ENCODE data around the gene PARP14.
"Not testable (repeated sequence)": the region's sequence is repeated elsewhere in the genome, so short reads cannot be mapped to it uniquely, and the experiment has no call there.

PARP14 gene, protein sequence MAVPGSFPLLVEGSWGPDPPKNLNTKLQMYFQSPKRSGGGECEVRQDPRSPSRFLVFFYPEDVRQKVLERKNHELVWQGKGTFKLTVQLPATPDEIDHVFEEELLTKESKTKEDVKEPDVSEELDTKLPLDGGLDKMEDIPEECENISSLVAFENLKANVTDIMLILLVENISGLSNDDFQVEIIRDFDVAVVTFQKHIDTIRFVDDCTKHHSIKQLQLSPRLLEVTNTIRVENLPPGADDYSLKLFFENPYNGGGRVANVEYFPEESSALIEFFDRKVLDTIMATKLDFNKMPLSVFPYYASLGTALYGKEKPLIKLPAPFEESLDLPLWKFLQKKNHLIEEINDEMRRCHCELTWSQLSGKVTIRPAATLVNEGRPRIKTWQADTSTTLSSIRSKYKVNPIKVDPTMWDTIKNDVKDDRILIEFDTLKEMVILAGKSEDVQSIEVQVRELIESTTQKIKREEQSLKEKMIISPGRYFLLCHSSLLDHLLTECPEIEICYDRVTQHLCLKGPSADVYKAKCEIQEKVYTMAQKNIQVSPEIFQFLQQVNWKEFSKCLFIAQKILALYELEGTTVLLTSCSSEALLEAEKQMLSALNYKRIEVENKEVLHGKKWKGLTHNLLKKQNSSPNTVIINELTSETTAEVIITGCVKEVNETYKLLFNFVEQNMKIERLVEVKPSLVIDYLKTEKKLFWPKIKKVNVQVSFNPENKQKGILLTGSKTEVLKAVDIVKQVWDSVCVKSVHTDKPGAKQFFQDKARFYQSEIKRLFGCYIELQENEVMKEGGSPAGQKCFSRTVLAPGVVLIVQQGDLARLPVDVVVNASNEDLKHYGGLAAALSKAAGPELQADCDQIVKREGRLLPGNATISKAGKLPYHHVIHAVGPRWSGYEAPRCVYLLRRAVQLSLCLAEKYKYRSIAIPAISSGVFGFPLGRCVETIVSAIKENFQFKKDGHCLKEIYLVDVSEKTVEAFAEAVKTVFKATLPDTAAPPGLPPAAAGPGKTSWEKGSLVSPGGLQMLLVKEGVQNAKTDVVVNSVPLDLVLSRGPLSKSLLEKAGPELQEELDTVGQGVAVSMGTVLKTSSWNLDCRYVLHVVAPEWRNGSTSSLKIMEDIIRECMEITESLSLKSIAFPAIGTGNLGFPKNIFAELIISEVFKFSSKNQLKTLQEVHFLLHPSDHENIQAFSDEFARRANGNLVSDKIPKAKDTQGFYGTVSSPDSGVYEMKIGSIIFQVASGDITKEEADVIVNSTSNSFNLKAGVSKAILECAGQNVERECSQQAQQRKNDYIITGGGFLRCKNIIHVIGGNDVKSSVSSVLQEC (N-terminal part only)

GRCh38 chr3:122680475-122681283 is at the start of gene PARP14:
Gene PARP14 (plus strand): TSS chr3:122680839. CDS start chr3:122680884, 45 bp downstream.
- TF ChIP-seq, protein P1, sequence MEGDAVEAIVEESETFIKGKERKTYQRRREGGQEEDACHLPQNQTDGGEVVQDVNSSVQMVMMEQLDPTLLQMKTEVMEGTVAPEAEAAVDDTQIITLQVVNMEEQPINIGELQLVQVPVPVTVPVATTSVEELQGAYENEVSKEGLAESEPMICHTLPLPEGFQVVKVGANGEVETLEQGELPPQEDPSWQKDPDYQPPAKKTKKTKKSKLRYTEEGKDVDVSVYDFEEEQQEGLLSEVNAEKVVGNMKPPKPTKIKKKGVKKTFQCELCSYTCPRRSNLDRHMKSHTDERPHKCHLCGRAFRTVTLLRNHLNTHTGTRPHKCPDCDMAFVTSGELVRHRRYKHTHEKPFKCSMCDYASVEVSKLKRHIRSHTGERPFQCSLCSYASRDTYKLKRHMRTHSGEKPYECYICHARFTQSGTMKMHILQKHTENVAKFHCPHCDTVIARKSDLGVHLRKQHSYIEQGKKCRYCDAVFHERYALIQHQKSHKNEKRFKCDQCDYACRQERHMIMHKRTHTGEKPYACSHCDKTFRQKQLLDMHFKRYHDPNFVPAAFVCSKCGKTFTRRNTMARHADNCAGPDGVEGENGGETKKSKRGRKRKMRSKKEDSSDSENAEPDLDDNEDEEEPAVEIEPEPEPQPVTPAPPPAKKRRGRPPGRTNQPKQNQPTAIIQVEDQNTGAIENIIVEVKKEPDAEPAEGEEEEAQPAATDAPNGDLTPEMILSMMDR (conservative IDR thresholded peaks at IDR 0.05): no peak
- H3K27ac ChIP-seq: peak within 1 kb of the TSS; percentile 74

- no peak overlapping the region for H3K27ac ChIP-seq
- TF ChIP-seq, protein P1 (conservative IDR thresholded peaks at IDR 0.05): no peak
Observed at GRCh38 chr3:122635789-122636188, 44.9 kb upstream of the PARP14 start.

DNA sequence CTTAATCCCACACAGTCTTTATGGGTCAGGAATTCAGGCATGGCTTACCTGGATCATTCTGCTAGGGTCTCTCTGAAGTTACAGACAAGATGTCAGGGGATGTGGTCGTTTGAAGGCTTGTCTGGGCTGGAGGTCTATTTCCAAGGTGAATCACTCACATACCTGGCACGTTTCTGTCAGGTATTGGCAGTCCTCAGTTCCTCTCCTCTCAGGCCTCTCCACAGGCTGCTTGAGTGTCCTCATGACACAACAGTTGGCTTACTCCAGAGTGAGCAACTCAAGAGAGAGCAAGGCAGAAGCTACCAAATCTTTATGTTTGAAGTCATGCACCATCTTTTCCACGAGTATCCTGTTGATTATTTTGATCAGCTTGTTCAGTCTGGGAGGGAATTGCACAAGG is 43.9 kb upstream of the PARP14 start:
- TF ChIP-seq, protein P1 (conservative IDR thresholded peaks at IDR 0.05): no peak
- H3K27ac ChIP-seq: no peak overlapping the region

- no peak overlapping the region for H3K27ac ChIP-seq
- TF ChIP-seq, protein P1 (conservative IDR thresholded peaks at IDR 0.05): no peak
Observed at GRCh38 chr3:122640437-122640999, 40.1 kb upstream of the PARP14 start.

GRCh38 chr3:122642935-122643334 is 37.7 kb upstream of the PARP14 start:
- TF ChIP-seq, protein P1 (conservative IDR thresholded peaks at IDR 0.05): no peak
- H3K27ac ChIP-seq: no peak overlapping the region

GRCh38 chr3:122646146-122646988 is 34.3 kb upstream of the PARP14 start:
- no peak overlapping the region for H3K27ac ChIP-seq
- TF ChIP-seq, protein P1 (conservative IDR thresholded peaks at IDR 0.05): no peak

DNA sequence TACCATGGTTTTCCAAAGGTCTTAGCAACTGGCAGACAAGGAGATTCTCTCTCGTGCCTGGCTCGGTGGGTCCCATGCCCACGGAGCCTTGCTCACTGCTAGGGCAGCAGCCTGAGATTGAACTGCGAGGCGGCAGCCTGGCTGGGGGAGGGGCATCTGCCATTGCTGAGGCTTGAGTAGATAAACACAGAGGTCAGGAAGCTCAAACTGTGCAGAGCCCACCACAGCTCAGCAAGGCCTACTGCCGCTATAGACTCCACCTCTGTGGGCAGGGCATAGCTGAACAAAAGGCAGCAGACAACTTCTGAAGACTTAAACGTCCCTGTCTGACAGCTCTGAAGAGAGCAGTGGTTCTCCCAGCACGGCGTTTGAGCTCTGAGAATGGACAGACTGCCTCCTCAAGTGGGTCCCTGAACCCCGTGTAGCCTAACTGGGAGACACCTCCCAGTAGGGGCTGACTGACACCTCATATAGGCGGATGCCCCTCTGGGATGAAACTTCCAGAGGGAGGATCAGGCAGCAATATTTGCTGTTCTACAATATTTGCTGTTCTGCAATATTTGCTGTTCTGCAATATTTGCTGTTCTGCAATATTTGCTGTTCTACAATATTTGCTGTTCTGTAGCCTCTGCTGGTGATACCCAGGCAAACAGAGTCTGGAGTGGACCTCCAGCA is 29.3 kb upstream of the PARP14 start:
- peak overlapping the region; percentile 81 for H3K27ac ChIP-seq

DNA sequence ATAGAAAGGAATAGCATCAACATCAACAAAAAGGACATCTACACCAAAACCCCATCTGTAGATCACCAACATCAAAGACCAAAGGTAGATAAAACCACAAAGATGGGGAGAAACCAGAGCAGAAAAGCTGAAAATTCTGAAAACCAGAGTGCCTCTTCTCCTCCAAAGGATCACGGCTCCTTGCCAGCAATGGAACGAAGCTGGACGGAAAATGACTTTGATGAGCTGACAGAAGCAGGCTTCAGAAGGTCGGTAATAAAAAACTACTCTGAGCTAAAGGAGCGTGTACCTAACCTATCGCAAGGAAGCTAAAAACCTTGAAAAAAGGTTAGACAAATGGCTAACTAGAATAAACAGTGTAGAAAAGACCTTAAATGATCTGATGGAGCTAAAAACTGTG is 28.7 kb upstream of the PARP14 start:
- peak overlapping the region; percentile 81 for H3K27ac ChIP-seq

- H3K27ac ChIP-seq: not testable (repeated sequence)
Observed at GRCh38 chr3:122658336-122658735, 22.3 kb upstream of the PARP14 start.
